Measurements from ENCODE around the gene PRSS8.
A peak's percentile ranks its signal among the peaks of the same experiment; 100 is the strongest.
"Not testable (repeated sequence)": the region's sequence is repeated elsewhere in the genome, so short reads cannot be mapped to it uniquely, and the experiment has no call there.

The PRSS8 gene

GRCh38 chr16:31135535-31136286 is at the start of gene PRSS8:
Gene PRSS8, minus strand, starts transcription at chr16:31135727. Its CDS starts 229 bp downstream, at chr16:31135498.
- no peak for DNase-seq (ENCODE audit: low read depth in 2 of 2)

GRCh38 chr16:31184888-31185287 is 49.4 kb upstream of the PRSS8 start:
- DNase-seq (ENCODE audit: low read depth in 2 of 2): no peak

- no peak for DNase-seq (ENCODE audit: low read depth in 2 of 2)
Measured at GRCh38 chr16:31183432-31184428, 48.2 kb upstream of the PRSS8 start.

GRCh38 chr16:31182391-31182790 is 46.9 kb upstream of the PRSS8 start:
- no peak for DNase-seq (ENCODE audit: low read depth in 2 of 2)

GRCh38 chr16:31181102-31181830 is 45.7 kb upstream of the PRSS8 start:
- DNase-seq (ENCODE audit: low read depth in 2 of 2): no peak

- DNase-seq (ENCODE audit: low read depth in 2 of 2): peak; percentile 71 to 75
Measured at GRCh38 chr16:31179747-31180459, 44.4 kb upstream of the PRSS8 start, which contains the start of gene FUS. Gene FUS, plus strand, starts transcription at chr16:31180139. Its CDS starts 76 bp downstream, at chr16:31180215.

- DNase-seq (ENCODE audit: low read depth in 2 of 2): no peak
Measured at GRCh38 chr16:31179219-31179746, 43.8 kb upstream of the PRSS8 start.

GRCh38 chr16:31177136-31177535 is 41.6 kb upstream of the PRSS8 start:
- no peak for DNase-seq (ENCODE audit: low read depth in 2 of 2)

- not testable (repeated sequence) for DNase-seq (ENCODE audit: low read depth in 2 of 2)
Measured at GRCh38 chr16:31170048-31170447, 34.5 kb upstream of the PRSS8 start.

GRCh38 chr16:31168848-31169247 is 33.3 kb upstream of the PRSS8 start:
- no peak for DNase-seq (ENCODE audit: low read depth in 2 of 2)

GRCh38 chr16:31167315-31167714 is 31.8 kb upstream of the PRSS8 start:
- no peak for DNase-seq (ENCODE audit: low read depth in 2 of 2)

- DNase-seq (ENCODE audit: low read depth in 2 of 2): no peak
Measured at GRCh38 chr16:31157136-31157535, 21.6 kb upstream of the PRSS8 start.

GRCh38 chr16:31150976-31151375 is 15.4 kb upstream of the PRSS8 start:
- DNase-seq (ENCODE audit: low read depth in 2 of 2): not testable (repeated sequence)

- DNase-seq (ENCODE audit: low read depth in 2 of 2): no peak
Measured at GRCh38 chr16:31149894-31150890, 14.7 kb upstream of the PRSS8 start, which contains the start of gene PRSS36. Gene PRSS36, minus strand, starts transcription at chr16:31150066. Its CDS starts 31 bp downstream, at chr16:31150035.

GRCh38 chr16:31149332-31149731 is 13.8 kb upstream of the PRSS8 start:
- no peak for DNase-seq (ENCODE audit: low read depth in 2 of 2)

- DNase-seq (ENCODE audit: low read depth in 2 of 2): no peak
Measured at GRCh38 chr16:31148896-31149295, 13.4 kb upstream of the PRSS8 start.

- no peak for DNase-seq (ENCODE audit: low read depth in 2 of 2)
Measured at GRCh38 chr16:31148281-31148728, 12.8 kb upstream of the PRSS8 start.

- no peak for DNase-seq (ENCODE audit: low read depth in 2 of 2)
Measured at GRCh38 chr16:31147574-31147973, 12.0 kb upstream of the PRSS8 start.

GRCh38 chr16:31145398-31145990 is 10.0 kb upstream of the PRSS8 start:
- DNase-seq (ENCODE audit: low read depth in 2 of 2): no peak

All from fibroblast of skin of left quadriceps (primary cell).